ENCODE data around the gene GRID2. TPM values are rescaled to one million over a fixed set of nuclear protein-coding genes. Genes with fewer than 3 reads are reported as not detected.
A peak's percentile ranks its signal among the peaks of the same experiment; 100 is the strongest.

Gene GRID2
- total RNA-seq, 1 donor from 2014 or later: 11.6 TPM

DNA sequence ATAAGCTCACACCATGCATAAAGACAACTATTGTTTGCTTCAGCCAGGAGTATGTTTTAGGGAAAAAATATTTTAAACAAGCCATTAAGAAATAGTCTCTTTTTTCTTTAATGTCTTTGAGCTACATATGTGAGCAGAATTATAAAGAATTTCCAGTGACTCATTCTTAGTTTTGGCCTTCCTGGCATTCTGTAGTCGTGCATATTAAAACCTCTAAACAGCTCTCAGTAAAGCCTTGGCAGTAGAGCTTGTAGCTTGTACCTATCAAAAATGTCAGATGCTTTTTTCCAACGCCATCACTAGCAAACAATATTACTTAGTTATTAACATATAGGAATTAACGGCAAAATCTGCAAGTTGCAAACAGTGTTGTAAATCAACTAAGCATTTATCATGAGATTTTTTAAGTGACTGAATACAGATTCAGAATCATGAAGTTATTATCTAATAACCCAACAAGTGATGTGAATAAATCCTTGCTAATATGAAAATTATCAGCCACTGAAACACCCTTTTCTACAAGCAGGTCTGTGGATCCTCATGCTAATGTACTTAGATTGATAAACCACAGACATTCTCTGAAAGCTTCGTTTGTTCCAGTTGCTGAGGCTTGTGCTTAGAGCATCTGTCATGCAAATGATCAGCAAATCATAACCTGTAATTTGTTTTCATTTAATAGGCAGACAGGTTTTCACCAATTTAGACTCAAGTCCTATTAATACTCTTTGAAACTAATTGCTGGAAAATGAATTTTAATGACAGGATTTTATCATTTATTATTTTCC, 1112.8 kb downstream of the GRID2 start:
- Mint-ChIP-seq H3K4me3 (ENCODE audit: unreplicated experiment) (no peak overlapping the region), H3K27ac (ENCODE audit: unreplicated experiment) (no peak overlapping the region), H3K4me1 (ENCODE audit: unreplicated experiment) (no peaks in the 10 kb centered on the region), H3K27me3 (ENCODE audit: unreplicated experiment) (no peaks in the 10 kb centered on the region), H3K9me3 (ENCODE audit: unreplicated experiment) (no peaks in the 10 kb centered on the region), H3K36me3 (ENCODE audit: low read depth, unreplicated experiment) (no peaks in the 10 kb centered on the region)
- TF ChIP-seq, protein P1, sequence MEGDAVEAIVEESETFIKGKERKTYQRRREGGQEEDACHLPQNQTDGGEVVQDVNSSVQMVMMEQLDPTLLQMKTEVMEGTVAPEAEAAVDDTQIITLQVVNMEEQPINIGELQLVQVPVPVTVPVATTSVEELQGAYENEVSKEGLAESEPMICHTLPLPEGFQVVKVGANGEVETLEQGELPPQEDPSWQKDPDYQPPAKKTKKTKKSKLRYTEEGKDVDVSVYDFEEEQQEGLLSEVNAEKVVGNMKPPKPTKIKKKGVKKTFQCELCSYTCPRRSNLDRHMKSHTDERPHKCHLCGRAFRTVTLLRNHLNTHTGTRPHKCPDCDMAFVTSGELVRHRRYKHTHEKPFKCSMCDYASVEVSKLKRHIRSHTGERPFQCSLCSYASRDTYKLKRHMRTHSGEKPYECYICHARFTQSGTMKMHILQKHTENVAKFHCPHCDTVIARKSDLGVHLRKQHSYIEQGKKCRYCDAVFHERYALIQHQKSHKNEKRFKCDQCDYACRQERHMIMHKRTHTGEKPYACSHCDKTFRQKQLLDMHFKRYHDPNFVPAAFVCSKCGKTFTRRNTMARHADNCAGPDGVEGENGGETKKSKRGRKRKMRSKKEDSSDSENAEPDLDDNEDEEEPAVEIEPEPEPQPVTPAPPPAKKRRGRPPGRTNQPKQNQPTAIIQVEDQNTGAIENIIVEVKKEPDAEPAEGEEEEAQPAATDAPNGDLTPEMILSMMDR (IDR thresholded peaks at IDR 0.05; ENCODE audit: unreplicated experiment): no peak
- DNase-seq (ENCODE audit: low spot score): no peak

DNA sequence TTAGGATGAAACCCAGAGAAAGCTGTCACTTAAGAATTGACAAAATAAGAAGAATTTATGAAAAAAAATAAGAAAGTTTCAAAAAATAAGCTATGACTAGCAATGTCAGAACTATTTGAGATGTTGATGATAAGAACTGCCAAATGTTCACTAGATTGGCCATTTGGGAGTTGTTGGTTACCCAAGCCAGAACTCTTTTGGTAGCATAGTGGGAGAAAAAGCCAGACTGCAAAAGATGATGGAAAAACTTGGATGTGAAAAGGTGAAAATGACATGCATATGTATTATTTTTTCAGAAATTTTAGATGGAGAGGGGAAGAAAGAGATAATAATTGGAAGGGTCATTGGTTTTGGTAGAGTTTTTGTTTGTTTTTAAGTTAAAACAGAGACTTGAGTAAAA, 1127.6 kb downstream of the GRID2 start:
- Mint-ChIP-seq H3K4me3 (ENCODE audit: unreplicated experiment) (no peak overlapping the region), H3K36me3 (ENCODE audit: low read depth, unreplicated experiment) (no peaks in the 10 kb centered on the region), H3K27ac (ENCODE audit: unreplicated experiment) (no peak overlapping the region), H3K9me3 (ENCODE audit: unreplicated experiment) (no peaks in the 10 kb centered on the region), H3K4me1 (ENCODE audit: unreplicated experiment) (peaks cover 9% of the 10 kb centered on the region), H3K27me3 (ENCODE audit: unreplicated experiment) (peaks cover 2% of the 10 kb centered on the region)
- DNase-seq (ENCODE audit: low spot score): no peak
- TF ChIP-seq, protein P1 (IDR thresholded peaks at IDR 0.05; ENCODE audit: unreplicated experiment): no peak

DNA sequence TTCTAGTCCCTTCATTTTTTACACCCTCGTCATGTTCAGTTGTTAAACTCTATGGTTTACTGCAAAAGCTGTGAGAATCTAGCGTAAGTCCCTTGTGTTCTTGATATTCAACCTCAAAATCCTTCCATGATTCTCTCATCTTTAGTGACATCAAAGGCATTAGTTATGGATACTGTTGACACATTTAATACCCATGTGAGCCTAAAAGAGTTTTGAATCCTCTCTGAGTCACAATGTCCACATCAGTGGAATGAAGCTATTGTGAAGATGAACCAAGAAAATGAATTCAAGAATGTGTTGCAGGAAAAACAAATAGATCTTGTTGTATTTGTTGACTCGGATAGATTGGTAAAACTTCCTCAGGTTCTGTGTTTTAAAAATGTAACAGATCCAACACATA, 1130.1 kb downstream of the GRID2 start:
- Mint-ChIP-seq H3K9me3 (ENCODE audit: unreplicated experiment) (no peaks in the 10 kb centered on the region), H3K27ac (ENCODE audit: unreplicated experiment) (no peak overlapping the region), H3K4me1 (ENCODE audit: unreplicated experiment) (peaks cover 14% of the 10 kb centered on the region), H3K4me3 (ENCODE audit: unreplicated experiment) (no peak overlapping the region), H3K27me3 (ENCODE audit: unreplicated experiment) (peaks cover 2% of the 10 kb centered on the region), H3K36me3 (ENCODE audit: low read depth, unreplicated experiment) (no peaks in the 10 kb centered on the region)
- TF ChIP-seq, protein P1 (IDR thresholded peaks at IDR 0.05; ENCODE audit: unreplicated experiment): no peak
- DNase-seq (ENCODE audit: low spot score): no peak

DNA sequence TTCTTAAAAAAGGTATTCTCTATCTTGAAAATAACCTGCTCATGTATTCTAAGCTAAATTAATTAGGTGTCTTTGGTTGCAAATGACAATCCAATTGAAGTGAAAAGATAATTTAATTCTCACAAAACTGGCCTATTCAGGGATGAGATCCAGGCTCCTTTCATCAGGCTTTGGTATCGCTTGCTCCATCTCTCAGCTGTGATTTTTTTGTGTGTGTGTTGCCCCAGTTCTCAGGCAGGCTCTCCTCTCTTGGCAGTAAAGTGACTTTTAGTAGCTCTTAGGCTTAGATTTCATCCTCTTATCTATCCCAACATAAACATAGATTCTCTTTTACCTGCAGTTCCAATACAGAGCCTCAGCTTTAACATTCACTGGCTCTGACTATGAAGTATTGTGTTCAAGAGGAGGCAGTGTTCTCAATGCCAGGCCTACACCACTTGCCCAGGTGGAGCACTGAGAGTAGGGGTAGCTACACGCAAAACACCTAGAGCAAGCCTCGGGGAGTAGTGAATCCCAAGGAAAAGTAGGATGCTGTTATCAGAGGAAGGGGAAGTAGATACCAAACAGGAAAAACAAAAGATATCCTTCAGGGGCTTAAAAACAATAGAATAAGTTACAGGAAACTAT, 1132.3 kb downstream of the GRID2 start:
- TF ChIP-seq, protein P1 (IDR thresholded peaks at IDR 0.05; ENCODE audit: unreplicated experiment): no peak
- Mint-ChIP-seq H3K36me3 (ENCODE audit: low read depth, unreplicated experiment) (no peaks in the 10 kb centered on the region), H3K27me3 (ENCODE audit: unreplicated experiment) (peaks cover 2% of the 10 kb centered on the region), H3K4me3 (ENCODE audit: unreplicated experiment) (no peak overlapping the region), H3K27ac (ENCODE audit: unreplicated experiment) (peak overlapping the region; percentile 88), H3K9me3 (ENCODE audit: unreplicated experiment) (no peaks in the 10 kb centered on the region), H3K4me1 (ENCODE audit: unreplicated experiment) (peaks cover 14% of the 10 kb centered on the region)
- no peak for DNase-seq (ENCODE audit: low spot score)

DNA sequence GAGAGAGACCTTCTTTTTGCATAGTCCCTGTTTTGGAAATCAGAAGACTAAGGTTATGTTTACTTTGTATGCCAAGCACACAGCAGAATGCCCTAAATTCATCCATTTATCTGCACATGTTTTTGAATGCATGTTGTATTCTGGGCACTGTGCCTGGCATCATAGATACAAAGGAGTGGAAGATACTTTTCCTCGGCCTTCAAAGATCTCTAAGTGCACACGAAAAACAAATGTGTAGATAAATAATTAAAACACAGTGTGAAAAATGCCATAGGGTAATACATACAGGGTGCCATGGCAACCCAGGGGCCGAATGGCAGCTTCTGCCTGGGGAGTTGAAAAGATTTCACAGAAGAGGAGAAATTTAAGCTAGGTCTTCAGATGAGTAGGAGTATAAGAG, 1134.2 kb downstream of the GRID2 start:
- Mint-ChIP-seq H3K9me3 (ENCODE audit: unreplicated experiment) (no peaks in the 10 kb centered on the region), H3K4me3 (ENCODE audit: unreplicated experiment) (no peak overlapping the region), H3K27me3 (ENCODE audit: unreplicated experiment) (peaks cover 2% of the 10 kb centered on the region), H3K4me1 (ENCODE audit: unreplicated experiment) (peaks cover 14% of the 10 kb centered on the region), H3K36me3 (ENCODE audit: low read depth, unreplicated experiment) (no peaks in the 10 kb centered on the region), H3K27ac (ENCODE audit: unreplicated experiment) (no peak overlapping the region)
- TF ChIP-seq, protein P1 (IDR thresholded peaks at IDR 0.05; ENCODE audit: unreplicated experiment): no peak
- no peak for DNase-seq (ENCODE audit: low spot score)
